ENCODE results near the gene SORBS2.

SORBS2 gene

DNA sequence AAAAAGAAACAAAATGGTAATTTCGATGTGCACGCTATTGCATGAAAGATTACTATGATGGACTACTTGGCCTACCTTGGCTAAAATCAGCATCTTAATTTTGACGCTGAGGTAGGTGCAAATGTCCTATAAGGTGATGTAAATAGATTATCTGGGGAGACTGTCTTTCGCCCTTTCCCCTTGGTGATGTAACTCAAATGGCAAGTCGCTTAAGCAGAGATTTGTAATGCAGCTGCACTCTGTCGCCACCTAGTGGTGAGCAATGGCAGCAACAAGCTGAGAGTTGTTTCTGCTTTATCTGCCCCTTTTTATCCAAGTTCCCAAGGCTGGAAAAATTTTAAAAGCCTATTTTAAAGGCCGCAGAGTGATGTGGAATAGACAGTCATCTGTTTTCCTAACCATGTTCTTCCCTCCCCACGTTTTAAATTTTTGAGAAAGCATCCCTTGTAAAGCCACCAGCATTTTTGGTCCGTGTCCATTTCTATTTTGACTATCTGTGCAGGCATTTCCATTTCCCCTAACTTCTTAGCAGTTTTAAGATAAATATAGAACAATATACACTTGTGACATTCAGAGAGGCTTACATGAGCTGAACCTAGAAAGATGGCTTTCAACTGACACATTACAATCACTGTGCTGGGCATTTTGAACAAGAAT, 214.3 kb downstream of the SORBS2 start:
- in situ Hi-C loops (cut with HindIII; ENCODE audit: low sequenced_read_pairs): no loop called here

DNA sequence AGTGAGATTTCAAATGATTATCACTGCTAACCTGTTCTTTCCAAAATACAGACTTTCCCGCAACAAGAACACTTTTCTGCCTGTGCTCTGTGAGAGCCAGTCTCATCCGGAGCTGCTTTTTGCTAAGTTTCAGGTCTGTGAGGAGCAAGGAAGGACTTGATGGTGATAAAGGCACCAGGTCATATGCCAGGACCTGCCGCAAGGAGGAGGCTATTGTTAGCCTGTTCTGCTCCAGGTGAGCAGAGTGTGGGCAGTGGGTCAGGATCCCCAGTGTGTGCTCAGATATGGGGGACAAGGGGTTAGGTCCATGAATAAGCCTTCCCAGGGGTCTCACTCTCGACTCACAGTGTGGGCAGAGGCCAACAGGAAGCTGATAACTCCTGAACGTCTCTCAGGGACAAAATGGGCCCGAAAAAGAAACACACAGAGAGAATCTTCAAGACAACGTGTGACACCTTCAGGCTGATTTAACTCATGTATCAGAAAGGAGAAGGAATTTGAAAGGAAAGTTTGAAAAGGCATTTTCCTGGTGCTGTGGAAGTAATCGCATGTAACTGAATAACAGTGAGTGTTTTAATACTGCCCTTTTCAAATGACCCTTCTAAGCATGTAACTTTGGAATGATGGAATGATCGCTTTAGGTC, 219.0 kb downstream of the SORBS2 start:
- in situ Hi-C loops (cut with HindIII; ENCODE audit: low sequenced_read_pairs): no loop called here

DNA sequence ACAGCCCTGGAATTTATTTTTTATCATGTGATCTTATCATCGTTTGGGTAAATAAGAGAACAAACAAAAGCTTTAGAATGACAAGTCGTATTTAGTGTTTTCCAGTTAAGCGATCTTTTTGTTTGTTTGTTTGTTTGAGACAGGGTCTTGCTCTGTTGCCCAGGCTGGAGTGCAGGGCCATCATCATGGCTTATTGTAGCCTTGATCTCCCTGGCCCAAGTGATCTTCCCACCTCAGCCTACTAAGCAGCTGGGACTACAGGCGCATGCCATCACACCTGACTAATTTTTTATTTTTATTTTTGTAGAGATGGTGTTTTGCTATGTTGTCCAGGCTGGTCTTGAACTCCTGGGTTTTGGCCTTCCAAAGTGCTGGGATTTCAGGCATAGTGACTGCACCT, 219.6 kb downstream of the SORBS2 start:
- in situ Hi-C loops (cut with HindIII; ENCODE audit: low sequenced_read_pairs): no loop called here

DNA sequence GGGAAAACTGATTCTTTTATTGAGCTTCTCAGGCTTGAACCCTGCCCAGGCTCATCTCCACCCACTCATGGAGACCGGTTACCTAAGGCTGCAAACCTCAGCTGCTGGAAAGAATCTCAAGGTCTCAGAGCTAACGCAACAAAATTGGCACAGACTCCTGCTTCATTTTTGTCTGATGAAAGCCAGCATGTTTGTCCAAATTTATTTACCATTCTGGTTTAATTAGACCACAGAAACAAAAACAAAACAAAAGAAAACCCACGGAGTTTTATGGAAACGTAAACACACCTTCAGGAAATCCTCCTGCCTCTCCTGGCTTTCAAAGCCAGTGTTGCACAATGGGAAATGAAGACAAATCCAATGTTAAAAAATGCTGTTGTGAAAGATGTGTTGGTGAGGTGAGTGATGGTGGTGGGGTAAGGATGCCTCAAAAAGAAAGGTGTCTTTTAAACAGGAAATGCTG, 220.3 kb downstream of the SORBS2 start:
- in situ Hi-C loops (cut with HindIII; ENCODE audit: low sequenced_read_pairs): no loop called here

DNA sequence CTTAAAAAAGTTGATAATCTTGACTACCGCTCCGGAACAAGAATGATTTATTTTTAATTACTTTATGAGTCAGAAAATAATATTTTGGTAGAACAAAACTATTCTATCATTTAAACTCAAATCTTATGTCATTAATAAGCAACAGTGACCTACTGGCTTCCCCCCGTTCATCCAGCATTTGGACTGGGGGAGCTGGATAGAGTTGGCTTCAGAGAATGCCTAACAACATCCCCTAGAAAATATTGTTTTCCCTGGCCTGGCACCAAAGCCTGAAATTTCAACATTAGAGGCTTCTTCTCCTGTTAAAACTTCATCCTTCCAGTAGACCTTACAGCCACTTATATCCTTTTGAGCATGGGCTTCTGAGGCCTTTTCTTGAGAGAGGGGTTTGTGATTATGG, 221.0 kb downstream of the SORBS2 start:
- in situ Hi-C loops (cut with HindIII; ENCODE audit: low sequenced_read_pairs): no loop called here

DNA sequence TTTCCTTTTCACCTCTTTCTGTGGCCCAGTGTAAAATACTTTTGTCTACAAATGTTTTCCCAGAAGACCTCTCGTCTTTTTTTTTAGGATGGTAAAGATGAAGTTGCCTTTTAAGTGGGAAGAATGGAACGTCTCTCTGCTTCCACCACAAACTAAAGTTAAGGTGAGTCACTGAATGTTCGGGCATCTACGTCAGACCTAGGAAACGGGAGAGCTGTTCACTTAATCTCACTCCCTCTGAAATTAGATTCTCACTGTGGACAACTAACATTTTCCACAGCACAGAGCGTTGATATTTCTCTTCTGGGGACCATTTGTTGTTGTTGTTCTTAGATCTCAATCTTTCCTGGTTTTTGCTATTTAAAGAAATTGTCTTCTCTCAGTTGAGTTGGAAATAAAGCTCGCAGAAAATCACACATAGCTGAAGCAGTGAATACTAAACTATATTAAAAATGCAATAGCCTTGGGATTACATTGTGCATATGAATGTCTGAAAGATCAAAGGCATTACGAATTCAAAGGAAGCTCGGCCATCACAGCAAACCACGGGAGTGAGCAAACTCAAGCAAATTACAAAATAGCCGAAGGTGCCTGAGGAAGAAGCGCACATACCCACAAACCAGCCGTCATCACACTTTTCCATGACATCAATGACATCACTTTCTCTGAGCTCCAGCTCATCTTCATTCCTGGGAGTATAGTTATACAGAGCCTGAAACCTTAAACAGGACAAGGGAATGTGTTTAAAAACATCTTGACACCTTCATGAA, 222.7 kb downstream of the SORBS2 start:
- in situ Hi-C loops (cut with HindIII; ENCODE audit: low sequenced_read_pairs): no loop called here

GRCh38 chr4:185587427-185588161, 224.4 kb downstream of the SORBS2 start:
- in situ Hi-C loops (cut with HindIII; ENCODE audit: low sequenced_read_pairs): no loop called here

- in situ Hi-C loops (cut with HindIII; ENCODE audit: low sequenced_read_pairs): no loop called here
Measured at GRCh38 chr4:185587030-185587426, 225.0 kb downstream of the SORBS2 start.

DNA sequence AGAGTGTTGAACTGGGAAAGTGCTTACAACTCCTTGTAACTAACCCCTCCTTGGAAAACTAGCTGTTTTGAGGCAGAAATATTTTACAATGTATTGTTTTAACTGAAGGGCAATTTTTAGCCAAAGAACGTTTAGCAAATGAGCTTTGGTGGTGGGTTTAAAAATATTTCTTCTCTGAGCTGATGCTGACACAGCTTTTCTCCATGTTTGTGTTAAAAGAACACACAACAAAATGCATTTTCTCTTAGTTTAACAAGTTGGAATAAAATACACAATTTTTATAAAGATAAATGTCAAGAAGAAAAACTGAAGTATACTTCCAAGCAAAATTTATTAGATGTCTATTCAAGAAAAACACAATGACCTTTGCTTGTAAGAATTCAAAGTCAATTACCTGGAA, 226.8 kb downstream of the SORBS2 start:
- in situ Hi-C loops (cut with HindIII; ENCODE audit: low sequenced_read_pairs): no loop called here

- in situ Hi-C loops (cut with HindIII; ENCODE audit: low sequenced_read_pairs): no loop called here
Measured at GRCh38 chr4:185583813-185584212, 228.2 kb downstream of the SORBS2 start.

DNA sequence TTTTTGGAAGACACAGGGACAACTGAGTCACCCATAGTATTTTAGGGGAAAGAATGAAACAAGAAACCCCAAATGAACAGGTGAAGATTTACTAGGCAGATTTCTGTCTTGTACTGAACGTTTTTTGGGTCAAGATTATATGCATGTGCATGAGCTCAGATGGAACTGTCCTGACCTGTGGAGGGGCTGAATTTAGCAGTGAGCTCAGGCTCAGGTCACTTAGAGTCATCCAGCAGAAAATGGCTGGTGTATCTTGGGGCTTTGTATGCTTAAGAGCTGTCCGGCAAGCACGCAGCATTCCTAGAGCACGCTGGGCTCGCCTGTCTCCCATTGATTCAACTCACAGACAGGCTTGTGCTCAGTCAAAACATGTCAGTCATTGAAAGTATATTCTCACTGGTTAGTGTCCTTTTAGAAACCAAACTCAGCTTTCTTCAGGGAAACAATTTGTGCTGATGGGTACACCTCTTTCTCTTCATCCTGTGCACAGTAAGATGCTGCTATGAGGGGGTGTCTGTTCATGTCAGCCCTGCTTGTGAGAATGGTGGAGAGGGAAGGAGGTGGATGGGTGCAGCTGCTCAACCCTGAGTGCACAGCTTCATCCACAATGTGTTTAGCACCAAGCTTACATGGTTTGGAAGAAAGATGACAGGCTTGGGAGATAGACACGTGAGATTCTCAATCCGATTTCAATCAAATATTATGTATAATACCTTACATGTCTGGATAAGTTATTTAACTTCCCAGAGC, 229.2 kb downstream of the SORBS2 start:
- in situ Hi-C loops (cut with HindIII; ENCODE audit: low sequenced_read_pairs): no loop called here

- in situ Hi-C loops (cut with HindIII; ENCODE audit: low sequenced_read_pairs): no loop called here
Measured at GRCh38 chr4:185580699-185581098, 231.3 kb downstream of the SORBS2 start.

GRCh38 chr4:185578284-185578683, 233.7 kb downstream of the SORBS2 start:
- in situ Hi-C loops (cut with HindIII; ENCODE audit: low sequenced_read_pairs): no loop called here

GRCh38 chr4:185576962-185577950, 234.7 kb downstream of the SORBS2 start:
- in situ Hi-C loops (cut with HindIII; ENCODE audit: low sequenced_read_pairs): no loop called here

DNA sequence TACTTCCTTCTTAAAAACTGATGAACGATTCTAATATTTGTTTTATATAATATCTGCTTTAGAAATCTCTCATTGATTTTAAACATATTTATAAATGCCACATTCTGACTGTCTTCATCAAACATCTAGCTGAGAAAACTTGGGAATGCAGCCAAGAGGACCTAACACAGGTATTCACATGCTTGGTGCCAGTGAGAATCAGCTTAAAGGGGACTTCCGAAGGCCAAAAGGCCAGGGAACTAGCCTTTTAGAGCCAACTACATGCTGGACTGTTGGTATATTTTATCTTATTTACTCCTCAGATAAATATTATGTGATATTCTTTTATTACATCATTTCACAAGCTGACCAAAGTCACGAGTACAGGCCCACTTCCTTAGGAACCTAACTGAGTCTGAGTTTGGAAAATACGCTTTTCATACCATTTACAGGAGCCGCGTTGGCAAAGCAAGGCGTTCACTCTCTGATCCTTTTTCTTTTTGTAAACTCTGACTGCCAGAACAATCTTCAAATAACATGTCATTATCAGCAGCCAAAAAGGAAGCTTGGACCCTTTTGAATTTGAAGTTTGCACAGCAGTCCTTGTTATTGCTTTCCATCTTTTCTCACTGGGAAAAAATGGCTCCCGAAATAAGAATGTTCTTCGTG, 235.6 kb downstream of the SORBS2 start:
- in situ Hi-C loops (cut with HindIII; ENCODE audit: low sequenced_read_pairs): no loop called here

DNA sequence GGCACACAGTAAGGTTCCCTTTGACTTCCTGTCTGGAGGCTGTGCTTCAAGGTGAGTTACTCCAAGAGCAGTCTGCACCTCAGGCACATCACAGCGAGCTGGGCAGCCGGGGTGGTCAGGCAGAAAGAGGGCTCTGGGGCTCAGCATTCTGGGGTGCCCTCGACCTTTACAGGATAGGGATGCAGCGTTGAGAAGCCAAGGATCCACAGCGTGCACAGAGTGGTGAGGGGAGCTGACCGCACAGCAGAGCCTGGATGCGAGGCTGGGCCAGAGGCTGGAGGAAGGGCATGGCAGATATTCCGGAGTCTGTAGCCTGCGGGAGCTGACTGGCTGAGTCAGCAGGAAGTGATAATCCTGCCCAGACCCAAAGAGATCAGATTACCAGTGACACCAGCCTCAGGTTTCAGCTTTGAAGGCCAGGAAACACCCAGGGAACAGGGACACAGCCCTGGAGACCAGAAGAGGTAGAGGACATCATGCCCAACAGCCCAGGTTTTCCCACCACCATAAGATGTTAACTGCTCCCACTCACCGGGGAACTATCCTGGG, 238.3 kb downstream of the SORBS2 start:
- in situ Hi-C loops (cut with HindIII; ENCODE audit: low sequenced_read_pairs): no loop called here

GRCh38 chr4:185570727-185571126, 241.3 kb downstream of the SORBS2 start:
- in situ Hi-C loops (cut with HindIII; ENCODE audit: low sequenced_read_pairs): no loop called here

Measured in DLD1 (cell line).